Ureter (tissue), 1 donor: ENCODE results near the gene LHFPL3. TPM values are rescaled to one million over a fixed set of nuclear protein-coding genes. Genes with fewer than 3 reads are reported as not detected.

Source experiments
- DNase-seq: peaks from one replicate; pipeline ENCODE4 v3.0.0-alpha.2; 2020; ENCODE audit warnings: low spot score
- total RNA-seq: library from RNA; stranded (reverse); gene quantifications from one replicate; pipeline ENCODE4 v1.2.4, GENCODE V29; 2023
- donor health status: DM: yes; HTN: yes; CAD: no.

The LHFPL3 gene
- total RNA-seq, 1 donor from 2014 or later, result not detected

DNA sequence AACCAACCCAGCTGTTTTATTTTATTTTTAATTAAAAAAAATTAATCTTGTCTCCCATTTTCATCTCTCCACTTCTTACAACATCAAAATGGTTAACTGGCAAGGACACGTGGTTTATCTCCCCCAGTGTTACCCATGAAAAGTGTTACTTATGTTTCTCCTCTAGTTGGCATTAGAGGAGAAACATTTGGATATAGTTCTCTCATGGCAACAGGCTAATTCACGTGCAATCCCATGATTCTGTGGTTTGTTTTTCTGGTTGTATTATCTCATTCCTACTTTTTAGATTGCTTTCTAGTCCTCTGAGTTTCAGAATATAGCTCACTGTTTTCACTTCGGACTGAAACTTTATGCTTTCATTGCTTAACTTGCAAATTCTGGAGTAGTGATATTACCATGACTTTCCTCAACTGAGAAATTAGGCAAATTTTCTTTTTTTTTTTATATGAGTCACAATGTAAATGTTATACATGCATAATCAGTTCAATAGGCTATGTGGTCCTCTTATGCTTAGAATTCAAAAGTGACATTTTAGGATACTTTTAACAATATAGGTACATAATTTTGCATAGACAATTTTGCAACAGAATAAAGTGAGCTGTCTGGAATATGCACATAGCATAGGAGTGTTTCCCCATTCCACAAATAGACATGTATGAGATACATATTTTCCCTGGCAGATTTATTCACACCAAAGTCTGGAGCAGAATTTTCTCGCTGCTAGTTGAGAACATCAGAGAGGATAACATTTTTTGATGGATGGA lies 43.0 kb downstream of the LHFPL3 start:
- no peak for DNase-seq

DNA sequence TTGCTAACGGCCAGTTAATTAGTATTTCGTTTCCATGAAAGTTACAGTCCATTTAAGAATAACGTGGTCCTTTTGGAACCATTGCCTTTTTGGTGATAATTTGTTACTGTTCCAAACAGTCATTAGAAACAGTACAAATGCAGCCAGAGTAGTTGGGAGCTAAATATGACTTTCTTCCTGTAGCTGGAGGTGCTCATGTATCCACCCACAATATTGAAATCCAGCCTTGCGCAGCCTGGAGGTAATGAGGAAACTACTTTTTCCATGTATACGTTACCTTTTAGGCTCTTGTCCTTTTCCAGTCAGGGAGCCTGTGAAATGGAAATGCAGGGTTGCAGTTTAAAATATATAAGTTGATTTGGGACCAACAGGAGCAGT lies 43.6 kb downstream of the LHFPL3 start:
- no peak for DNase-seq

DNA sequence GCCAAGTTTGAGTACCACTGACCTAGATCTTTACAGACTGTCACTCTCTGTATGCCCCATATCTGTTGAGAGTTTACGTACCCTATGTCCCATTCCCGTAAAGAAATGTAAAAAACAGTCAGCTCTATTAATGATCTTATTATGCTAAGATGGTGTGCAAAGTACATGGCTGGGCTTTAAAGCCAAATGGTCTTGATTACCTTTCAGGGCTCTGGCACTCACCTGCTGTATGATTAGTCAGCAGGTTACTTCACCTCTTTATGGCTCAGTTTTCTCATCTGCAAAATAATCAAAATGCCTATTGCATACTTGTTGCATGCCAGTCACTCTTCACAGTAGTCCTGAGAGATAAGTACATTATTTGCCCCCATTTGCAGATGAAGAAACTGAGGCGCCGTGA lies 54.2 kb downstream of the LHFPL3 start:
- DNase-seq, result no peak

DNA sequence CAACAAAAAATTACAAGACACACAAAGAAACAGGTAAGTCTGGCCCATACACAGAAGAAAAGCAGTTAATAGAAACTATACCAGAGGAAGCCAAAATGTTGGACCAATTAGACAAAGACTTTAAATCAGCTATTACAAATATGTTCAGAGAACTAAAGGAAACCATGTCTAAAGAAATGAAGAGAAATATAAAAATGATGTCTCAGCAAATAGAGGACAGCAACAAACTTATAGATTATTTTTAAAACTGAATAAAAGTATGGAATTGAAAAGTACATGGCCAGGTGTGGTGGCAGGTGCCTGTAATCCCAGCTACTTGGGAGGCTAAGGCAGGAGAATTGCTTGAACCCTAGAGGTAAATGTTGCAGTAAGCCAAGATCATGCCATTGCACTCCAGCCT lies 58.5 kb downstream of the LHFPL3 start:
- DNase-seq, result no peak

DNA sequence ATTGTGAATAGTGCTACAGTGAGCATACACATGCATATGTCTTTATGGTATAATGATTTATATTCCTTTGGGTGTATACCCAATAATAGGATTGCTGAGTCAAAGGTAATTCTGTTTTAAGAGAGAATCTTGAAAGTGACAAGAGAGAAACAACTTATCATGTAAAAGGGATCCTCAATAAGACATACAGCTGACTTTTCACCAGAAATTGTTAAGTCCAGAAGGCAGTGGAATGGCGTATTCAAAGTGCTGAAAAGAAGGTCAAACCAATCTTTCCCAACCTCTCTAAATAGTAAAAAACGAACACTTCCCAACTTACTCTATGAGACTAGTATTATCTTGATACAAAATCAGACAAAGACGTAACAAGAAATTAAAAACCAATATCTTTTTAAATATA lies 59.8 kb downstream of the LHFPL3 start:
- no peak for DNase-seq

DNA sequence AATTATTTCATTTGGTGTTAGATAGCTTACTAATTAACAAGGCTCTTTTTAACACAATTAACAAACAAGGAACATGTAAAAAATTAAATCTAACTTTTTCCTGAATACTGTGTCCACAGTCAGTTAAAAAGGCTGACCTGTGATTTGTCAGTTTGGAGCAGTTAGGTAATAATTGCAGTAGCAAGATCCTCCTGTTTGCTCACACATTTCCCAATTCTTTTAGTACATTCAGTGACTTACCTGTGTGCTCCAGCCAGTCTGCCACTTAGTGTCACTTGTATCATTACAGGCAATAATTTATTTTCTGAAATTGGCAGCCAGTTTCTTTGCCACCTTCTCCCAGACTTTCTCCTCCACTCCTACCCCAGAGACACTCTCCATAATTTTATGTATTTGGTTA lies 66.8 kb downstream of the LHFPL3 start:
- DNase-seq, result no peak

DNA sequence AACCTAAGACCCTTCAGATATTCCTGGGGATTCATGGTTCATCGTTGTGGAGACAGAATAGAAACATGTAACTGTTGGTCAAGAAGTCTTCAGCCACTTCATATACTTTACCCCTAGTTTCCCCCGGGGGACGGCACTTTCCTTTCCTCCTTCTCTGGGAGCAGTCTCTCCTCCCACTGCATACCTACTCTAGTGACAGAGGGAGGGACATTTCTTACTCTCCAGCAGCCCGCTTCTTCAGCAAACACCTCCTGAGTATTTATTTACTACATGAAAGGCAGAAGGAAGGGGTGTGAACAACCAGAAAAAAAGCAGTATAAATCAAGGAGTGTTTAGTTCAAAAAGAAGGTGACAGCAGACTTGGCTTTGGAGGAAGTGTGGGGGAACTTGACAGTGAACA lies 69.0 kb downstream of the LHFPL3 start:
- DNase-seq, result no peak

DNA sequence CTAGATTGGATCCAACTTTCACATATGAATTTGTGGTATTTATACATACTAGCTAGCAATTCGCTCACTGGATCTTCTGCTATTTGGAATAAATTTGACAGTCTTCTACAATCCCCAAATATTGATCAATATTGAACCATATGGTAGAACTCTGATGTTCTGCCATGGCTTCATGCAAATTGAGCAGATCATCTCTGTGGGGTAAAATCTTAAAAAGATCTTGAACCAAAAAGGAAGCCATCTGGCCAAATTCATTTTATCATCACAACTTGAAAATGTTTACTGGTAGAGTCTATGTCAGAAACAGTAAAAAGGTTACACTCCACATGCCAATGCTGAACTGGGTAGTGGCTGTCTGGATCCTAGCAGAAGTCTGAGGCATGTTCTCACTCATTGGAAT lies 80.0 kb downstream of the LHFPL3 start:
- no peak for DNase-seq

DNA sequence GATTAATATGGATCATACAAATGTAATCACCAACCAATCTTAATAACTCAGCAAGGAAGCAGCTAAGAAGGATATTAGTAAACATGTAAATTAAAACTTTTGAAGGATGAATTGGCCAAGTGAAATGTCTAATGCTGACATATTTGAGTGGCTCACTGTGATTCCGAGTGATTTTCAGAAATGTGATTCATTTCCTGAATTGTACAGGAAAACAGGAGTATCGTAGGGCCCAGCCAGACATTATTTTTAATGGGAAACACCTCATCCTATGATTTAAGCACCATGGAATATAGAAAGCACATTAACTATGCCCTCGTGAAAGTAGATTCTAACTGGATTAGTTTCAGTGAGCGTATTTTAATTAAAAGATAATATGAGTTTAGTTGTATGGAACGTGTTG lies 82.3 kb downstream of the LHFPL3 start:
- DNase-seq, result no peak

DNA sequence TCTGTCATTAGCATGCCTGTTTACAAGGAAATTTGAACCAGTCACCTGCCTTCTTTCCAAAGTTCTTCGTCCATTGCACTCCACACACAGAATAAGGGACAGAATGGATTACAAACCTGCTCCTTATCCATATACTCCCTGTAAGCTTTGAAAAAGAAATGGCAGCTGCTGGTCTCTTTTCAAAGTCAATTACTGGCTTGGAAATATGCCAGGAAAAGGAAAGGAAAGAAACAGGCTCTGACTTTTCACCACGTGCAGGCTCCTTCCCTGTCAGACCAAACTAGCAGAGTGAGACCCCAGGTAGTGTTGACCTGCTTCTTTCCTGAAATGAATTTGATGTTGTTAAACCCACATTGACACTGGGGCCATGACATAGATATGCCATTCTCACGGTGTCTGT lies 84.5 kb downstream of the LHFPL3 start:
- no peak for DNase-seq

DNA sequence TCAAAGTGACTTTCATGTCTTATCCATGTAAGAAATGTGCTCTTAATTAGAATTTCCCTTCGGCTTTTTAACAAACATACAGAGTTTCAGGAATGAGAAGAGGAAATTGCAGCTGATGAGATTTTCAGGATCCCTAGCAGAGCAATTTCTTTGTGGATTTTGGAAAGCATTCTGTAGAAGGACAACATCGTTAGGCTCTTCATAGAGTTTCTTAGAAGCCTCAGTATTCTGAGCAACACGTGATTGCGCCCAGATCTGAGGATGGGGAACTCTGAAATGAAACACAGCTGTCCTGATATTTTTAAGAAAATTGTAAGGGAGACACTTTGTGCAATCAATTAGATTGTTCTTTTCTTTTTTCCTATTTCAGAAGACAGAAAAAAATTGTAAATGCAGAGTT lies 85.8 kb downstream of the LHFPL3 start:
- no peak for DNase-seq

DNA sequence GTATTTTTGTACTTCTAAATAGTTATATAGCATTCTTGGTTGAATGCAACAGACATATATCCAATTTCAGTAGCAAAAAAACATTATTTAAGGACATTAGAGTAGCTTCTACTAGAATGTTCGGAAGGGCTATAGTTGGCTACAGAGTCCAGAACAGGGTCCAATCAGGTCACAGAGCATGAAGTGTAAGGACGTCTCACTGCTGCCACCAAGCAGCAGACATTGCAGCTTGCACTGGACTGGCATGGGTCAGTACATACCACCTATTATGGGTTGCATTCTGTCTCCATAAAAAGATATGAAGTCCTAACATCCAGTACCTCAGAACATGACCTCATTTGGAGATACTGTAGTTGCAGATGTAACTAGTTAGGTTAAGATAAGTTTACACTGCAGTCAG lies 87.3 kb downstream of the LHFPL3 start:
- no peak for DNase-seq

DNA sequence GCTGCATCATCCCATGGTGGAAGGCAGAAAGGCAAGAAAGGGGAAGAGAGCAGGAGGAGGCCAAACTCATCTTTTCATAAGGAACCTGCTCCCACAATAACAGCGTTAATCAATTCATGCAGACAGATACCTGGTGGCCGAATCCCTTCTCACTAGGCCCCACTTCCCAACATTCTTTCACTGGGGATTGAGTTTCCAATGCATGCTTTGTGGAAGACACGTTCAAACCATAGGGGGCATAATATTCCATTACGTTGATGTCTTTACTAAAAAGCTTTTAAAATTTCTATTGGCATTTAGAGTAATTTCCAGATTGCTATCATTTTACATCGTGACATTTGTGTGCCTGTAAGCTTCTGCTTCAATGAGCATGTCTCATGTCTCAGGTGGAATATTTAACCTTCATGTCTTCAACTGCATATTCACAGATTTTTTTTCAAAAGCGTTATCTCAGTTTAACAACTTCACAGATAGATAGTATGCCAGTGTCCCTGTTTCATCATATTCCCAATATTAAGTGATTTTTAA lies 88.5 kb downstream of the LHFPL3 start:
- DNase-seq, result no peak

DNA sequence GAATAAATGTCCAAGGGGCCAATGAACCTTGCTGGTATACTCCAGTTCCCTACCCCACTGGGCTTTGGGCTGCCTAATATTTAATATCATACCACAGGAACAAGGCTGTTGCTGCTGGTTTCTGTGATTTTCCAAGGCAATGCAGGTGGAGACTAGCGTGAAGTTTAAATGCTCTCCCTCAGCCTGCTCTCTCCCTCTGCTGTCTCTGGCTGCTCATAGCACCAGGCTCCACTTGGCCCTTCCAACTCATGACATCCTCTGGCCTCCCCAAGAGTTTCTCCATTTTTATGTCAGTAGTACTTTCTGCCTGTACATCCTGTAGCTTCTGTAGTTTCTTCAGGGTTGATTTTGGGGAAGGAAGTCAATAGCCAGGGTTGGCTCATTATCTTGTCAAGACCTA lies 103.5 kb downstream of the LHFPL3 start:
- no peak for DNase-seq

DNA sequence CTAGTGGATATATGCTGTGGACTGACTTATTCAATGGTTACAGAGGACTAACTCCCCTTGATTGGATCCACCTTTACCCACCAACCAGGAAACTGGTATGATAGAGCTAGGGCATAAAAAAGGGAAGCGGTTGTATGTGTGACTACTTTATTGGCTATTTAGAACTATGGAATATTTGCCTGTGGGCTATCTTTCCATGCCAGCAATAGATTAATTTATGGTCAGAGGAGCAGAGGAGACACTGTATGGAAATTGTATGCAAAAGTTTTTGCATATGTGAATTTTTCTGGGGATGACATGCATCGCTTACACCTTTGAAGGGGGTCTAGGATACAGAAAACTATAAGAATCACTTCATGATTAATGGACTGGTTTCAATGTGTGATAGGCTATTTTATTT lies 105.7 kb downstream of the LHFPL3 start:
- no peak for DNase-seq

DNA sequence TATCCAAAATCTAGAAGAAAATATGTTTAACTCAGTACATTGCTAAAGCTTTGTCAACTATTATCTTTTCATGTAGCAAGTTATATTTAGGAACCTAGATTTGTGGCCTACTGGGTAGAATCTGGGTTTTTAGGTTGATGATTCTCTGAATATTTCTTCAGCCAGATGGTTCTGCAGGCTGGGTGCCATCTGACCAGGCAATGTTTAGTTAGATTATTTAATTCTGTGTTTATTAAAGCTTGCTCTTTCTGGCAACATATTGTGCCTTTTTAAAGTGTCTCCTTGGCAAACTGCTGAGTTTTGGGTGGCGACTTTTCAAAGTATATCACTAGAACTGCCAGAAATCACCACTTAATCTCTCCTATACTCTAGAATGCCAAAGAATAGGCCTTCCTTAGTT lies 114.1 kb downstream of the LHFPL3 start:
- no peak for DNase-seq

DNA sequence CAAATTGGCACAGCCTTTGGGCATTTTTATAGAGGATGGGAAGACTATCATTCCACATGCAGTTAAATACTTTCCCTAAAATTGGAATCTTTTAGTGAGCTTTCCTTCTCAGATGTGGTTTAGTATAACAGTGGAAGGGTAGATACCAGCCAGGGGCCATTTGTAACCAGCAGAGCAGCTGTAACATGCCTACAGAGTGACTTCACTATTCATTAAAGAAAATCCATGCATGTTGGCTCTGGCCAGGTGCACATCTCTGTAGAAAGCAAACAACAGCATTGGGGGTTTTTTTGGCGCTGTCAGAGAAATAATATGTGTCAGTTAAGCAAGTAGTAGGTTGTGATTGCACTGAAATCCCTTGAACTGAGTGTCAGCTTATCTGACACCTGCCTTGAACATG lies 115.6 kb downstream of the LHFPL3 start:
- DNase-seq, result no peak

DNA sequence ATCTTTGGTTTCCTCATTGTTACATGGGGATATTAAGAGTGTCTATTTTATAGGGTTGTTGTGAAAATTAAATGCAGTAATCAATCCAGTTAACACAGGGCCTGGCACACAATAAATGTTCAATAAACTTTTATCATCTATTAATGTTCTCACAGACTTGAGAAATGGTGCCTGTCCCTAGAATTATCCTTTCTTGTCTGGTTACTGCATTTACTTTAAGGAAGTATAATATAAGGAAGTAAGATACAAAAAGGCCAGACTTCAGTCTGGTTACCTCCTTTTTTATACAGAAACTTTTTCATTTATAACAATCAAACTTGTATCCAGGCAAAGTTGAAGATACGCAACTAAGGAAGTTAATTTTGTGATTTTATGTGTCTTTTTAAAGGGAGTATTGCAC lies 117.0 kb downstream of the LHFPL3 start:
- no peak for DNase-seq

DNA sequence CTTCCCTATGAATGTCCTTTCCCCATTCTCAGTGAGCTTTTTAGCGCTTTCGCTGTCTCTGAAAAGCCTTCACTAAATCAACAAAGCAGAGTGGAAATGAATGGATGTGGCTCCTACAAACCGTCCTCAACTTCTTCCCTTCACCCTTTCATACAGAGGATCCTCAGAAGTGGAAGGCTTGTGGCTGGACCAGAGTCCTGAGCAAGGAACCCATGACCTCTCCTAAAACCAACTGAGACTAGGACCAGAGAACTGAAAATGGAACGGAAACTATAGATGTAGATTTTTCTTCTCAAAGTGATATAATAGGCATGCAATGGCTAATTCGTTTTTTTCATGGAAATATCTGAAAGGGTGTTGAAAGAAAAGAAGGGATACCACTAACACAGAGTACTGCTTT lies 122.5 kb downstream of the LHFPL3 start:
- no peak for DNase-seq

DNA sequence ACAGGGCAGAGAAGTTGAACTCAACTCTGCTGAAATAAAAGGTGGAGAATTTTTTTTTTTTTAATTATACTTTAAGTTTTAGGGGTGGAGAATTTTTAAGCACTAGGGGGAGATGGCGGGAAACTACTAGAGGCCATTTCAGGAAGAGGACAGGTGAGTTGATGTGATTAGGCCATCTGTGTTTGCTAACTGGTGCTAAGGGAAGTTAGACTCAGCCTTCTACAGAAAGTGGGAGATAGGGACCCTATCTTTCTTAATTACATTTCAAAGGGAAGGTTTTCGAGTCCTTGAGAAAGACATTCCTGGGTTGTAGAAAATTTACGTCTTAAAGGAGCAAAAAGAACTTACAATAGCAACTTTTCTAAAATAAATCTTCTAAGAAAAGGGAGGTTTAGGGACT lies 124.8 kb downstream of the LHFPL3 start:
- no peak for DNase-seq

DNA sequence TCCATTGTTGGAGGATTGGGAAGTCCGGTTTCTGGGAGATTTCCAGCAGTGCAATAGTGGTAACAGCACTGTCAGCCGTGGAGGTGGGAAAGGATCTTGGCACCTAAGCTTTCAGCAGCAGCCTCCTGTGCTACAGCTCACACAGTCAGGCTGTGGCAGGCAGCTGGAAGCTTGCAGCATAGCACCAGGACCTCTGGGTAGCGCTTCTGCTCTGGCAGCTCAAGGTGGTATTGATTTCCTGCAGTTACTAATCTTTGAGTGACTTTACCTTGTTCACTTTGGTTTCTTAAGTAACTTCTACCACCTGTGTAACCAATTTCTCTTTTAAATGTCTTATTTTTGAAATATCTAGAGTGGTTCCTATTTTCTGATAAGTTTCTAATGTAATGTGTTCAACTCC lies 130.5 kb downstream of the LHFPL3 start:
- DNase-seq, result no peak

DNA sequence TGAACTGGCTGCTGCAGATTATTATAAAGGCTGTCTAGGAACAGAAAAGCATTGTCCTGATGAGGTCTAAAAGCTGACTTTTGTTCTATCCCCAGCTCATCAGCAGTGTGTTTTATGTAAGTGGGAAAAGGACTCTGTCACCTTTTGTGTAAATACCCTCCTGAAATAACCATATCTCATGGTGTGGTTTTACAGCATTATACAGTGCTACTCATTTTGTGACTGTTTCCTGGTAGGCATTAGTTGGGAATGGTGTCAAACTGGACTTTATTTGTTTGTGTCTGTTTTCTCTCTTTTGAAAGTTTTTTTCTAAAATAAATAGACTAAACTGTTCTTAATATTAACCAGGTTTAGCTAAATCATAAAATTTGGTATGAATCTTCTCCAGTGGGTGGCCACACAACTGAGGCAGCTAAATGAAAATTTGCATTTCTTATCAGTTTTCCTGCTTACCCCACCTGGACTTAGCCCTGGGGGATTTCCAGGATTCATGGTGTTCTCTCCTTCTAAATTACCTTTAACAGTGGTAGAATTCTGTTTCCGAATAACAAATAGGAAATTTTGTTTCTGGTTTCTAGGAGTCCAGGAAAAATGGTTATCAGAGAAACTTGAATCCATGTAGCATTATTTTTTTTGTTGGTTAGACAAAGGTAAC lies 140.9 kb downstream of the LHFPL3 start:
- DNase-seq, result no peak

DNA sequence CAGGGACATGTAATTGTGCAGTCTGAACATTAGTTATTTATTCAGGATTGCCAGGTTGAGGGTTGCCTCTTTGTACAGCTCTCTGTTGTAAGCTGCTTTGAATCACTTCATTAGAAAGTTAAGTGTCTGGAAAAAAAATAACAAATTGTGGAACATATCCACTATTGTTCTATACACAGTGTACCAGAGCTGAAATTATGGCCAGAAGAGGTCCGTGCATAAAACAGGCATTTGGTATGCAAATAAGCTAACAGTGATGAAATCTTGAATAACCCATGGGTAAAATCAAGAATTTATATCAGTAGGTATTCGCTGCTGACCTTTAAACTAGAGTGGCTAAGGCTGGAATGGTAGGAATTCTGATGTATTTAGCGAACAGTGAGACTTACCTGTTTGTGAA lies 152.1 kb downstream of the LHFPL3 start:
- no peak for DNase-seq
